Muscle layer of colon (tissue), 2 donors: ENCODE data around the gene FGF8.

Experiments
- H3K27ac ChIP-seq: one replicate; pipeline ENCODE4 v1.7.0; 2013; ENCODE audit warnings: low read depth, mild to moderate bottlenecking, low read length, moderate library complexity
- H3K27me3 ChIP-seq, 2 donors: one replicate each; pipeline ENCODE4 v1.7.0; 2013; ENCODE audit warnings: low read length in 2 of 2, mild to moderate bottlenecking in 2 of 2; ENCODE audit not compliant: insufficient read depth in 2 of 2, control insufficient read depth in 1 of 2
- H3K36me3 ChIP-seq: one replicate; pipeline ENCODE4 v1.7.0; 2013; ENCODE audit warnings: mild to moderate bottlenecking, low read length; ENCODE audit not compliant: insufficient read depth
- H3K4me1 ChIP-seq: one replicate; pipeline ENCODE4 v1.7.0; 2013; ENCODE audit warnings: mild to moderate bottlenecking, low read length; ENCODE audit not compliant: insufficient read depth
- H3K4me3 ChIP-seq, 2 donors: one replicate each; pipeline ENCODE4 v1.7.0; 2013; ENCODE audit warnings: low read length in 2 of 2, low read depth in 1 of 2, mild to moderate bottlenecking in 1 of 2, moderate library complexity in 1 of 2
- H3K9ac ChIP-seq: one replicate; pipeline ENCODE4 v1.7.0; 2013; ENCODE audit warnings: low read length
- H3K9me3 ChIP-seq: one replicate; pipeline ENCODE4 v1.7.0; 2013; ENCODE audit warnings: mild to moderate bottlenecking, low read length
- donor health status: abdominal sarcoma.
- donor health status: Adenocarcinoma of cecum.

Gene FGF8

GRCh38 chr10:101780818-101781654, 5.1 kb upstream of the FGF8 start:
- Histone ChIP-seq H3K9me3 (no peaks in the 10 kb centered on the region), H3K27me3 (peaks cover 19 to 45% of the 10 kb centered on the region in 2 donors), H3K4me1 (peaks cover 38% of the 10 kb centered on the region), H3K27ac (no peak overlapping the region), H3K4me3 (no peak overlapping the region), H3K36me3 (peaks cover 13% of the 10 kb centered on the region), H3K9ac (no peak overlapping the region)

- peaks cover 5% of the 10 kb centered on the region for H3K36me3 ChIP-seq
- H3K4me3 ChIP-seq = peak overlapping the region in 1 of 2 donors; percentile 58
- peaks cover 20 to 49% of the 10 kb centered on the region in 2 donors for H3K27me3 ChIP-seq
- no peaks in the 10 kb centered on the region for H3K9me3 ChIP-seq
- peaks cover 38% of the 10 kb centered on the region for H3K4me1 ChIP-seq
- no peak overlapping the region for H3K27ac ChIP-seq
- no peak overlapping the region for H3K9ac ChIP-seq
These were observed 4.4 kb upstream of the FGF8 start for GRCh38 chr10:101780187-101780817.

DNA sequence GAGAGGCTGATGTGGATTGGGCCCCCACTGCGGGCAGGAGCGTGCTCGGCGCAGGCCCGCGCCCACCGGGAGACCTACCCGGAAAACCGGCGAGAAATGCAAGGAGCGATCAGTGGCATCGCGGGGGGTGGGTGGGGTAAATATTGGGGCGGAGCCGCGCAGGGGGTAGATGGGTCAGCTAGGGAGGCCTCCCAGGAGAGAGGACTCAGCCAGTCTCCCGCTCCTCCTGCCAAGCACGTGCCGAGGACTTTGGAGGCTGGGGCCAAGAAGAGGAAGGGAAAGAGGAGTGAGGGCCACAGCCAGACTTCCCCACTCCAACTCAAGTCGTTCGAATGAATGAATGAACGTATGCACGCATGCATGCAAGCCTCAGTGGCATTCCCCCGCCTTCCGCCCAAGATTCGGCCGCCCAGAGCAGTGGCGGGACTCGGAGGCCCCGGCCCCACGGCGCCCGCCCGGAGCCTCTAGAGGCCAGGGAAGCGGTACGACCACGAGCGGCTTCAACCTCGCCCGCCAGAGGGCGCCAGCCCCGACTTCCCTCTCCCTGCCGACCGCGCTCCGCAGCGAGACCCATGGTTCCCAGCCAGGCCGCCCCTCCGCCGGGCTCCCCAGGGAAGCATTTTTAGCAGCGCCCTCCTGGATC, 3.8 kb upstream of the FGF8 start:
- no peak overlapping the region for H3K9ac ChIP-seq
- H3K27me3 ChIP-seq = peaks cover 26 to 55% of the 10 kb centered on the region in 2 donors
- peaks cover 38% of the 10 kb centered on the region for H3K4me1 ChIP-seq
- H3K27ac ChIP-seq = no peak overlapping the region
- peaks cover 5% of the 10 kb centered on the region for H3K36me3 ChIP-seq
- H3K4me3 ChIP-seq = peak overlapping the region; percentile 29 to 58
- H3K9me3 ChIP-seq = no peaks in the 10 kb centered on the region

DNA sequence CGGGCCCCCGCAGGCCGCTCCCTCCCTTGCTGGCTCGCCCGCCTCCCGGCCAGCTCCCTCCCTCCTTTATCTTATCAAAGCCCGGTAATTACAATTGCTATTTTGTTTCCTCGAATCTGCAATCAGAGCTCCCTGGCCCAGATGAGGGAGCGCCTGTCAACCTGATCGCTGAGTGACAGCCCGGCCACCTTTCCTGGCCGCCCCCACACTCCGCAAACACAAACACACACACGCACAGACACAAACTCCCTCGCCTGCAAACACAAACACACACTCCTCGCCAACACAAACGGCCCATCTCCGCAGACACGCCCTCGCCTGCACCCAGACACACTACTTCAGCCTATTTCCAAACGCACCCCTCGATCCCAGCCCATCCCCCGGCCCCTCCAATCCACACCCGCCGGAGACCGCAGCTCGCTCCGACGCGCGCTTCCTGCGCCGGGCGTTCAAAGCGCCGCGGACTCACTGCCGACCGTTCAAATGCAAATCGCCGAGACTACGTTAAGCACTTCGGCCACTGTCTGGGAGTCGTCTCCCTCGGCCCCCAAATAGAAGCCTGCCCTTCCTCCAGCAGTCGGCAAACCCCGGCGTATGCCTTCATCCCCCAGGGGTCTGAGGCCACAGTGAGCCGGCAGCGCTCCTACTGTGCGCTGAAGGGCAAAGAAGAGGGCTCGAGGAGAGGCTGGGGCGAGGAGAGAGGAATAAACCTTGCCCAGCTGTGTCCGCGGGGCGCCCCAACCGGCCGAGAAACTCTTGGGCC, 3.0 kb upstream of the FGF8 start:
- H3K27me3 ChIP-seq = peaks cover 33 to 62% of the 10 kb centered on the region in 2 donors
- no peaks in the 10 kb centered on the region for H3K9me3 ChIP-seq
- H3K4me3 ChIP-seq = peak overlapping the region; percentile 29 to 58
- no peak overlapping the region for H3K9ac ChIP-seq
- H3K4me1 ChIP-seq = peaks cover 37% of the 10 kb centered on the region
- no peak overlapping the region for H3K27ac ChIP-seq
- H3K36me3 ChIP-seq = peaks cover 2% of the 10 kb centered on the region

- no peak overlapping the region for H3K9ac ChIP-seq
- H3K4me3 ChIP-seq = no peak overlapping the region
- no peaks in the 10 kb centered on the region for H3K9me3 ChIP-seq
- H3K27me3 ChIP-seq = peaks cover 40 to 69% of the 10 kb centered on the region in 2 donors
- no peaks in the 10 kb centered on the region for H3K36me3 ChIP-seq
- H3K4me1 ChIP-seq = peaks cover 31% of the 10 kb centered on the region
- no peak overlapping the region for H3K27ac ChIP-seq
These were observed 2.4 kb upstream of the FGF8 start for GRCh38 chr10:101778151-101778780.

GRCh38 chr10:101777619-101778145, 1.8 kb upstream of the FGF8 start:
- no peak overlapping the region for H3K27ac ChIP-seq
- no peaks in the 10 kb centered on the region for H3K9me3 ChIP-seq
- H3K4me1 ChIP-seq = peaks cover 29% of the 10 kb centered on the region
- no peak overlapping the region for H3K9ac ChIP-seq
- peaks cover 45 to 75% of the 10 kb centered on the region in 2 donors for H3K27me3 ChIP-seq
- no peak overlapping the region for H3K4me3 ChIP-seq
- no peaks in the 10 kb centered on the region for H3K36me3 ChIP-seq

GRCh38 chr10:101776161-101776817, 375 bp upstream of the FGF8 start:
- Histone ChIP-seq H3K36me3 (no peaks in the 10 kb centered on the region), H3K9me3 (no peaks in the 10 kb centered on the region), H3K4me1 (peaks cover 17% of the 10 kb centered on the region), H3K27ac (no peak overlapping the region), H3K27me3 (peaks cover 59 to 89% of the 10 kb centered on the region in 2 donors), H3K9ac (no peak overlapping the region), H3K4me3 (no peak overlapping the region)

GRCh38 chr10:101774589-101775272, 1.2 kb downstream of the FGF8 start:
- Histone ChIP-seq H3K36me3 (no peaks in the 10 kb centered on the region), H3K27me3 (peaks cover 64 to 95% of the 10 kb centered on the region in 2 donors), H3K4me3 (no peak overlapping the region), H3K9me3 (no peaks in the 10 kb centered on the region), H3K9ac (no peak overlapping the region), H3K4me1 (peaks cover 11% of the 10 kb centered on the region), H3K27ac (no peak overlapping the region)

- Histone ChIP-seq H3K4me1 (peaks cover 4% of the 10 kb centered on the region), H3K27me3 (peaks cover 59 to 92% of the 10 kb centered on the region in 2 donors), H3K9me3 (no peaks in the 10 kb centered on the region), H3K36me3 (no peaks in the 10 kb centered on the region), H3K4me3 (no peak overlapping the region), H3K9ac (no peak overlapping the region), H3K27ac (no peak overlapping the region)
These were observed 1.9 kb downstream of the FGF8 start for GRCh38 chr10:101773923-101774588.
